GM12878 (cell line): ENCODE data around the gene NKIRAS1. TPM values are rescaled to one million over a fixed set of nuclear protein-coding genes. Genes with fewer than 3 reads are reported as not detected.

Experiments used
- BRCA1 ChIP-seq: IDR thresholded peaks from 2 replicates; pipeline ENCODE4 v1.6.1; 2011; ENCODE audit warnings: low read depth, low read length, improper control_type of control experiment
- NFYA ChIP-seq: IDR thresholded peaks from 2 replicates; pipeline ENCODE4 v1.6.1; 2011; ENCODE audit warnings: low read depth, mild to moderate bottlenecking, low read length, improper control_type of control experiment, borderline replicate concordance
- SRF ChIP-seq, 2 experiments: IDR thresholded peaks; 2 replicates each; pipeline ENCODE4 v1.6.1; 2011; ENCODE audit warnings: low read depth in 2 of 2, low read length in 2 of 2, mild to moderate bottlenecking in 1 of 2, moderate library complexity in 1 of 2
- polyA plus RNA-seq, 11 experiments: library from polyadenylated mRNA; depleted of rRNA in 4 of 11; unstranded in 6 of 11; stranded (reverse) in 5 of 11; fragments of >200 nt; fragmentation: Nextera tagmentation in 4 of 11; fragmentation: Illumina TruSeq in 1 of 11; extraction: Ambion mirVana in 4 of 11; extraction: Trizol in 1 of 11; gene quantifications; 1 replicate in 1 of 11; 2 replicates in 10 of 11; pipeline versions ENCODE4 v1.2.1 to v1.2.3, GENCODE V29; 2011 to 2016; ENCODE audit warnings: inconsistent platforms in 2 of 11, missing spikeins in 2 of 11, low read depth in 1 of 11
- total RNA-seq, 4 experiments: library from RNA; depleted of rRNA in 3 of 4; stranded (reverse); fragments of >200 nt in 3 of 4; fragmentation: Illumina TruSeq in 1 of 4; extraction: Trizol in 1 of 4; gene quantifications; 2 replicates each; pipeline versions ENCODE4 v1.2.1 to v1.2.3, GENCODE V29; 2013 to 2021
- TF ChIP-seq, protein P1 (sequence below): fragments of 150-350 bp; IDR thresholded peaks from 2 replicates; pipeline ENCODE4 v1.6.1; 2016; ENCODE audit warnings: low read depth, low read length
- TF ChIP-seq, protein P2 (sequence below), 3 experiments: IDR thresholded peaks in 2 of 3; conservative IDR thresholded peaks in 1 of 3; 2 replicates each; pipeline ENCODE4 v1.5.1; 2011; ENCODE audit warnings: low read depth in 3 of 3, low read length in 3 of 3, mild to moderate bottlenecking in 3 of 3, control low read depth in 2 of 3, moderate library complexity in 2 of 3, inconsistent platforms in 1 of 3, mixed read lengths in 1 of 3; ENCODE audit not compliant: control insufficient read depth in 2 of 3, insufficient read depth in 1 of 3; ENCODE audit errors: extremely low read depth in 1 of 3
- TF ChIP-seq, protein P3 (sequence below): IDR thresholded peaks from 2 replicates; pipeline ENCODE4 v1.6.1; 2011; ENCODE audit warnings: low read depth, mild to moderate bottlenecking, low read length, moderate library complexity, borderline replicate concordance; ENCODE audit errors: extremely low read depth
- TF ChIP-seq, protein P4 (sequence below): IDR thresholded peaks from 2 replicates; pipeline ENCODE4 v1.6.1; 2012; ENCODE audit warnings: low read depth, low read length, improper control_type of control experiment

NKIRAS1 gene
- total and polyA plus RNA-seq, 10 of the 15 experiments (the other 5 are each of a cell fraction or from before 2014, with no cell fraction given): 7.1 to 17.9 (median 10.9) TPM

DNA sequence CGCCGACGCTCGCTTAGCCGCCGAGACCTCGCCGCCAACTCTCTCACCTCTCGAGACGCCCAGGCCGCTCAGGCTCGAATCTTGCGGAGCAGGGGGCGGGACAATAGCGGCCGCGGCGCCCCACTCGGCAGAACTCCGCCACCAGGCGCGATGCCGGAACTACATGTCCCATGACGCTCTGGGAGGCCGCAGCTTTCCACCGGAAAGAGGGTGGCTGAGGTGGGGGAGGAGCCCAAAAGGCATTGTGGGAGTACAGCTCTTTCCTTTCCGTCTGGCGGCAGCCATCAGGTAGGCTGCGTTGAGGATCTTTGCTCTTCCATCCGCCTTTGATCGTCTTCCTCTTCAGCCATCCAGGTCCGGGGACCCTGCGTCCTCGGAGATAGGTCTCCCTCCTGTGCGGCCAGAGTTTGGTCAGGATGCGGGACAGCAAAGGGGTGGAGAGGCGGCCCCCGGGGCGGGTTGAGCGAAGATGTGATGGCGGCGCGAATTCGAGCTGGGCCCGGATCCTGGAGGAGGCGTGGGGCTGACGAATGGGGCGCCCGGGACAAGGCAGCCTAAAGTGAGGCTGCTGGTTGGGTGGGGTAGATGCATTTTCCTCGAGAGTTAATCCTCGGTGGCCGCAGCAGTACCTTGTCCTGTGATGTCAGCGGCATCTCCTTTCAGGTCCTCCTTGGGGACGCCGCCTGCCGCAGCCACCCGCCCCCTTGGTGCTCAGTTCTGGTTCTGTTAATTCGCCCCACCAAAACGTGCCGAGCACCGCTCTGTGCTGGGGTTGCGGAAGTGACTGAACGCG lies at the start of gene NKIRAS1, which contains the start of gene RPL15 (continued):
- TF ChIP-seq SRF (IDR thresholded peaks at IDR 0.05; ENCODE audit: low read depth in 2 of 2, low read length in 2 of 2): 0 out of 4 replicates have a peak, but pooled peaks of 1 of the 2 experiments have one; percentile 38
- TF ChIP-seq, protein P1, sequence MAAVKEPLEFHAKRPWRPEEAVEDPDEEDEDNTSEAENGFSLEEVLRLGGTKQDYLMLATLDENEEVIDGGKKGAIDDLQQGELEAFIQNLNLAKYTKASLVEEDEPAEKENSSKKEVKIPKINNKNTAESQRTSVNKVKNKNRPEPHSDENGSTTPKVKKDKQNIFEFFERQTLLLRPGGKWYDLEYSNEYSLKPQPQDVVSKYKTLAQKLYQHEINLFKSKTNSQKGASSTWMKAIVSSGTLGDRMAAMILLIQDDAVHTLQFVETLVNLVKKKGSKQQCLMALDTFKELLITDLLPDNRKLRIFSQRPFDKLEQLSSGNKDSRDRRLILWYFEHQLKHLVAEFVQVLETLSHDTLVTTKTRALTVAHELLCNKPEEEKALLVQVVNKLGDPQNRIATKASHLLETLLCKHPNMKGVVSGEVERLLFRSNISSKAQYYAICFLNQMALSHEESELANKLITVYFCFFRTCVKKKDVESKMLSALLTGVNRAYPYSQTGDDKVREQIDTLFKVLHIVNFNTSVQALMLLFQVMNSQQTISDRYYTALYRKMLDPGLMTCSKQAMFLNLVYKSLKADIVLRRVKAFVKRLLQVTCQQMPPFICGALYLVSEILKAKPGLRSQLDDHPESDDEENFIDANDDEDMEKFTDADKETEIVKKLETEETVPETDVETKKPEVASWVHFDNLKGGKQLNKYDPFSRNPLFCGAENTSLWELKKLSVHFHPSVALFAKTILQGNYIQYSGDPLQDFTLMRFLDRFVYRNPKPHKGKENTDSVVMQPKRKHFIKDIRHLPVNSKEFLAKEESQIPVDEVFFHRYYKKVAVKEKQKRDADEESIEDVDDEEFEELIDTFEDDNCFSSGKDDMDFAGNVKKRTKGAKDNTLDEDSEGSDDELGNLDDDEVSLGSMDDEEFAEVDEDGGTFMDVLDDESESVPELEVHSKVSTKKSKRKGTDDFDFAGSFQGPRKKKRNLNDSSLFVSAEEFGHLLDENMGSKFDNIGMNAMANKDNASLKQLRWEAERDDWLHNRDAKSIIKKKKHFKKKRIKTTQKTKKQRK: no peak
- TF ChIP-seq, protein P2, sequence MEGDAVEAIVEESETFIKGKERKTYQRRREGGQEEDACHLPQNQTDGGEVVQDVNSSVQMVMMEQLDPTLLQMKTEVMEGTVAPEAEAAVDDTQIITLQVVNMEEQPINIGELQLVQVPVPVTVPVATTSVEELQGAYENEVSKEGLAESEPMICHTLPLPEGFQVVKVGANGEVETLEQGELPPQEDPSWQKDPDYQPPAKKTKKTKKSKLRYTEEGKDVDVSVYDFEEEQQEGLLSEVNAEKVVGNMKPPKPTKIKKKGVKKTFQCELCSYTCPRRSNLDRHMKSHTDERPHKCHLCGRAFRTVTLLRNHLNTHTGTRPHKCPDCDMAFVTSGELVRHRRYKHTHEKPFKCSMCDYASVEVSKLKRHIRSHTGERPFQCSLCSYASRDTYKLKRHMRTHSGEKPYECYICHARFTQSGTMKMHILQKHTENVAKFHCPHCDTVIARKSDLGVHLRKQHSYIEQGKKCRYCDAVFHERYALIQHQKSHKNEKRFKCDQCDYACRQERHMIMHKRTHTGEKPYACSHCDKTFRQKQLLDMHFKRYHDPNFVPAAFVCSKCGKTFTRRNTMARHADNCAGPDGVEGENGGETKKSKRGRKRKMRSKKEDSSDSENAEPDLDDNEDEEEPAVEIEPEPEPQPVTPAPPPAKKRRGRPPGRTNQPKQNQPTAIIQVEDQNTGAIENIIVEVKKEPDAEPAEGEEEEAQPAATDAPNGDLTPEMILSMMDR (IDR thresholded peaks at IDR 0.05 in 2 of 3, conservative IDR thresholded peaks at IDR 0.05 in 1 of 3; ENCODE audit: control insufficient read depth in 2 of 3, extremely low read depth in 1 of 3, insufficient read depth in 1 of 3, low read depth in 3 of 3, low read length in 3 of 3): peak in 2 of 3 experiments; percentile 15 to 38; a peak in 2 of 6 replicates
- TF ChIP-seq, protein P3, sequence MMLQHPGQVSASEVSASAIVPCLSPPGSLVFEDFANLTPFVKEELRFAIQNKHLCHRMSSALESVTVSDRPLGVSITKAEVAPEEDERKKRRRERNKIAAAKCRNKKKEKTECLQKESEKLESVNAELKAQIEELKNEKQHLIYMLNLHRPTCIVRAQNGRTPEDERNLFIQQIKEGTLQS: no peak
- no peak for TF ChIP-seq NFYA
- TF ChIP-seq BRCA1: 0 out of 2 replicates have a peak, but pooled peaks have one; percentile 9
- TF ChIP-seq, protein P4, sequence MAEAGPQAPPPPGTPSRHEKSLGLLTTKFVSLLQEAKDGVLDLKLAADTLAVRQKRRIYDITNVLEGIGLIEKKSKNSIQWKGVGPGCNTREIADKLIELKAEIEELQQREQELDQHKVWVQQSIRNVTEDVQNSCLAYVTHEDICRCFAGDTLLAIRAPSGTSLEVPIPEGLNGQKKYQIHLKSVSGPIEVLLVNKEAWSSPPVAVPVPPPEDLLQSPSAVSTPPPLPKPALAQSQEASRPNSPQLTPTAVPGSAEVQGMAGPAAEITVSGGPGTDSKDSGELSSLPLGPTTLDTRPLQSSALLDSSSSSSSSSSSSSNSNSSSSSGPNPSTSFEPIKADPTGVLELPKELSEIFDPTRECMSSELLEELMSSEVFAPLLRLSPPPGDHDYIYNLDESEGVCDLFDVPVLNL: peak; percentile 54; the same call in 1 of the 2 replicates
